ENCODE results near the gene CNGA2. TPM values are rescaled to one million over a fixed set of nuclear protein-coding genes. Genes with fewer than 3 reads are reported as not detected.

Gene CNGA2
- total and polyA plus RNA-seq, 2 of the 4 experiments (the other 2 are of a cell fraction) = not detected

DNA sequence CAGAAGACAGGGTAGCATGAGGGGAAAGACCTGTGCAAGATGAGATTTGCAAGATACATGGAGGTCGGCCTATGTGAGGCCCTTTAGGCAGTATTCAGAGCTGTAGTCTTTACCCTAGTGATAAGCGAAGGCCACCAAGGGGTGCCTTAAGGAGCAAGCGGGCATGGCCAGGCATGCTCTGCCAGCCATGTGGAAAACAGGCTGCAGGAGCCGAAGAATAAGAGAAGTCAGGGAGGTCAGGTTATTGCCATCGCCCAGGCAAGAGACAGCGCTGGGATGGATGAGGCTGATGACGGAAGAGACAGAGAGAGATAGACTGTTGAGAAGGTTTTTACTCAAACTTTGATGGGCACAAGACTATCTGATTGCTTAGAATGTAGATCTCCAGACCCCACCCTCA lies 25.7 kb upstream of the CNGA2 start:
- H3K79me1 ChIP-seq (ENCODE audit: low read depth in 1 of 2, low read length in 2 of 2) = no peaks in the 10 kb centered on the region
- no peak overlapping the region for H3K4me3 ChIP-seq (ENCODE audit: insufficient read depth, low read depth, low read length)
- ChIA-PET POLR2A (ENCODE audit: unreplicated experiment) (no interaction called here), CTCF (no interaction called here)
- H3K14ac ChIP-seq (replicated peaks; ENCODE audit: low read depth, low read length) = no peak overlapping the region
- ATAC-seq (ENCODE audit: low read depth) (no peak), DNase-seq (no peak)
- H3K4ac ChIP-seq (ENCODE audit: low read depth, low read length) = no peak overlapping the region
- dilution Hi-C loops (cut with HindIII; ENCODE audit: low sequenced_read_pairs, unreplicated experiment) (no loop called here), in situ Hi-C loops (cut with MboI; ENCODE audit: low sequenced_read_pairs) (no loop called here), intact Hi-C loops (cut with micrococcal nuclease) (no loop called here)
- H3K23ac ChIP-seq (ENCODE audit: low read depth, low read length) = no peak overlapping the region
- no peaks in the 10 kb centered on the region for H4K20me1 ChIP-seq (ENCODE audit: insufficient read depth, low read length)
- no peak overlapping the region for H2BK15ac ChIP-seq (ENCODE audit: low read depth, low read length)
- no peak overlapping the region for H3K4me2 ChIP-seq (ENCODE audit: low read depth, low read length)
- H2BK5ac ChIP-seq (ENCODE audit: low read depth, low read length, poor library complexity, severe bottlenecking) = no peak overlapping the region
- H3K27ac ChIP-seq (ENCODE audit: insufficient read depth, low read length) = no peak overlapping the region
- no peaks in the 10 kb centered on the region for H3K9me1 ChIP-seq (ENCODE audit: insufficient read depth, low read length)
- no peak overlapping the region for H2BK20ac ChIP-seq (ENCODE audit: low read depth, low read length)
- peaks cover 3% of the 10 kb centered on the region; the same call in 1 of the 2 replicates for H3K9me3 ChIP-seq (ENCODE audit: control insufficient read depth, insufficient read depth, low read length)
- 67% methylated on average over 5 of the region's 7 CpGs; no CpG with 5 or more reads in 1 of the 2 experiments for WGBS, 2 experiments (ENCODE audit: extremely low coverage in 2 of 2, insufficient read length in 1 of 2)
- no peaks in the 10 kb centered on the region for H3K36me3 ChIP-seq (ENCODE audit: control insufficient read depth, insufficient read depth, low read length)
- H2BK120ac ChIP-seq (ENCODE audit: low read depth, low read length) = no peak overlapping the region
- no TSS peak for BruUV-seq (replicated peaks)
- no peak overlapping the region for H4K91ac ChIP-seq (ENCODE audit: insufficient read depth, low read depth, low read length)
- H3K9ac ChIP-seq (ENCODE audit: low read depth, low read length) = no peak overlapping the region
- H2AK5ac ChIP-seq (ENCODE audit: low read depth, low read length) = no peak overlapping the region
- no peak overlapping the region for H2AFZ ChIP-seq (replicated peaks; ENCODE audit: low read length, poor library complexity)
- H3K18ac ChIP-seq (ENCODE audit: low read depth, low read length) = no peak overlapping the region
- H4K5ac ChIP-seq (ENCODE audit: low read depth, low read length) = no peak overlapping the region
- H3K4me1 ChIP-seq (ENCODE audit: control insufficient read depth, insufficient read depth, low read length) = no peaks in the 10 kb centered on the region
- H4K8ac ChIP-seq (ENCODE audit: low read depth in 2 of 2, low read length in 2 of 2) = no peak overlapping the region
- no peak overlapping the region for H3K56ac ChIP-seq (ENCODE audit: extremely low read depth, insufficient read depth, low read length)
- no peak for TF ChIP-seq MAZ (IDR thresholded peaks at IDR 0.05; ENCODE audit: borderline replicate concordance, low read depth, low read length)
- no peak for TF ChIP-seq BHLHE40 (IDR thresholded peaks at IDR 0.05; ENCODE audit: low read depth, low read length)
- no peak for TF ChIP-seq FOS (IDR thresholded peaks at IDR 0.05; ENCODE audit: low read depth, low read length)
- no peaks in the 10 kb centered on the region; the same call in 1 of the 2 replicates for H3K27me3 ChIP-seq (ENCODE audit: control insufficient read depth, insufficient read depth, low read length)
- no peak overlapping the region for H2AK9ac ChIP-seq (replicated peaks; ENCODE audit: low read depth, low read length, poor library complexity)

Data from IMR-90 (cell line).